ENCODE data around the gene HECTD1.

HECTD1 gene

GRCh38 chr14:31126680-31127079 lies 80.9 kb downstream of the HECTD1 start:
- H3K27me3 ChIP-seq (ENCODE audit: insufficient read depth, low read depth, severe bottlenecking) = no peaks in the 10 kb centered on the region
- no peak for DNase-seq
- H3K9me3 ChIP-seq (ENCODE audit: severe bottlenecking) = no peaks in the 10 kb centered on the region
- no peak overlapping the region for H3K27ac ChIP-seq
- no peak overlapping the region for H3K4me3 ChIP-seq (ENCODE audit: low read depth, low read length)
- no peak for TF ChIP-seq CTCF (IDR thresholded peaks at IDR 0.05; ENCODE audit: low read depth, low read length)
- peaks cover 73% of the 10 kb centered on the region for H3K36me3 ChIP-seq

- Histone ChIP-seq H3K4me3 (ENCODE audit: low read depth, low read length) (no peak overlapping the region), H3K27ac (no peak overlapping the region), H3K36me3 (peaks cover 77% of the 10 kb centered on the region), H3K9me3 (ENCODE audit: severe bottlenecking) (no peaks in the 10 kb centered on the region), H3K27me3 (ENCODE audit: insufficient read depth, low read depth, severe bottlenecking) (no peaks in the 10 kb centered on the region)
- no peak for DNase-seq
- no peak for TF ChIP-seq CTCF (IDR thresholded peaks at IDR 0.05; ENCODE audit: low read depth, low read length)
Observed at GRCh38 chr14:31125231-31125630, 82.4 kb downstream of the HECTD1 start.

GRCh38 chr14:31124197-31124596 lies 83.4 kb downstream of the HECTD1 start:
- TF ChIP-seq CTCF (IDR thresholded peaks at IDR 0.05; ENCODE audit: low read depth, low read length) = no peak
- peaks cover 78% of the 10 kb centered on the region for H3K36me3 ChIP-seq
- no peak overlapping the region for H3K27ac ChIP-seq
- DNase-seq = no peak
- H3K4me3 ChIP-seq (ENCODE audit: low read depth, low read length) = no peak overlapping the region
- no peaks in the 10 kb centered on the region for H3K9me3 ChIP-seq (ENCODE audit: severe bottlenecking)
- no peaks in the 10 kb centered on the region for H3K27me3 ChIP-seq (ENCODE audit: insufficient read depth, low read depth, severe bottlenecking)

GRCh38 chr14:31122921-31123320 lies 84.7 kb downstream of the HECTD1 start:
- no peak for DNase-seq
- no peak overlapping the region for H3K4me3 ChIP-seq (ENCODE audit: low read depth, low read length)
- H3K9me3 ChIP-seq (ENCODE audit: severe bottlenecking) = no peaks in the 10 kb centered on the region
- H3K27me3 ChIP-seq (ENCODE audit: insufficient read depth, low read depth, severe bottlenecking) = no peaks in the 10 kb centered on the region
- no peak for TF ChIP-seq CTCF (IDR thresholded peaks at IDR 0.05; ENCODE audit: low read depth, low read length)
- no peak overlapping the region for H3K27ac ChIP-seq
- peaks cover 77% of the 10 kb centered on the region for H3K36me3 ChIP-seq

GRCh38 chr14:31122098-31122611 lies 85.4 kb downstream of the HECTD1 start:
- Histone ChIP-seq H3K27ac (no peak overlapping the region), H3K4me3 (ENCODE audit: low read depth, low read length) (no peak overlapping the region), H3K27me3 (ENCODE audit: insufficient read depth, low read depth, severe bottlenecking) (no peaks in the 10 kb centered on the region), H3K9me3 (ENCODE audit: severe bottlenecking) (no peaks in the 10 kb centered on the region), H3K36me3 (peaks cover 77% of the 10 kb centered on the region)
- no peak for DNase-seq
- TF ChIP-seq CTCF (IDR thresholded peaks at IDR 0.05; ENCODE audit: low read depth, low read length) = no peak

- Histone ChIP-seq H3K36me3 (peaks cover 88% of the 10 kb centered on the region), H3K4me3 (ENCODE audit: low read depth, low read length) (no peak overlapping the region), H3K27me3 (ENCODE audit: insufficient read depth, low read depth, severe bottlenecking) (no peaks in the 10 kb centered on the region), H3K27ac (no peak overlapping the region), H3K9me3 (ENCODE audit: severe bottlenecking) (no peaks in the 10 kb centered on the region)
- DNase-seq = no peak
- no peak for TF ChIP-seq CTCF (IDR thresholded peaks at IDR 0.05; ENCODE audit: low read depth, low read length)
Observed at GRCh38 chr14:31118892-31119291, 88.7 kb downstream of the HECTD1 start.

Measured in WERI-Rb-1 (cell line).